T-helper 22 cell (primary cell): ENCODE data around the gene CBL.
A peak's percentile ranks its signal among the peaks of the same experiment; 100 is the strongest.

ENCODE experiments used
- DNase-seq: peaks from one replicate; pipeline ENCODE4 v3.0.0-alpha.2; 2020; ENCODE audit warnings: low read depth

The CBL gene

DNA sequence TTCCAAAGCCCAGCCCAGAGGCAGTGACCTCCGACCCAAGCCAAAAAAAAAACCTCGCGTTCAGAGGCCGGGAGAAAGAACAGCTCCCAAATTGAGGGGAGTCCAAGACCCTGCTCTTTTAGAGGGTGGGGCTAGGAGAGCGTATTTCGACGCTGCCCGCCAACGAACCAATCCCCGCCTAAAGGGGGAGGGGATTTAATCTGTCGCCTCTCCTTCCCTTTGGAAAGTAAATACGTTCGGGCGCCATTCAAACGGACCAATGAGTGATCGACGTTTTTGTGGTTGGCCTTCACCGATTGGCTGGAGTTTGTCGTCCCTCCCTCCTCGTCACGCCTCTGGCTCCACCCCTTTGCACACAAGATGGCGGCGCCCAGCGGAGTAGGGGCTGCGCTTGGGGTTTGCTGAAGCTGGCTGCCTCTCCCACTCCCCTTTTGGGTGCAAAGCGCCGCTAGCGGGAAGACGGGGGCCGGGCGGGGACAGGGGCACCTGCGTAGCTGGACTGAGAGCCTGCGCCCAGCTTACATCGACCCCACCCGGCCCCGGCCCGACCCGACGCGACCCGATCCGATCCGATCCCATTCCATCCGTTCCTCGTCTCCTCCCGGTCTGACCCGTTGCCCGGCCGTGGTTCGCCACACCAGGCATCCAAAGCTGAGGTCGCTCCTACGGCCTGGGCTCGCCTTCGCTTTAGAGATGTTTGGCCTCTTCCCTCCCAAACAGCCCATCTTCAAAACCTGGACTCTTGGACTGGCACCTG, 128.2 kb downstream of the CBL start, which contains the start of gene RNF26:
Gene RNF26, plus strand, starts transcription at position 354 of the 757 bp plus-strand sequence. CDS start 596 bp downstream, outside the sequence.
- DNase-seq: peak; percentile 89

DNA sequence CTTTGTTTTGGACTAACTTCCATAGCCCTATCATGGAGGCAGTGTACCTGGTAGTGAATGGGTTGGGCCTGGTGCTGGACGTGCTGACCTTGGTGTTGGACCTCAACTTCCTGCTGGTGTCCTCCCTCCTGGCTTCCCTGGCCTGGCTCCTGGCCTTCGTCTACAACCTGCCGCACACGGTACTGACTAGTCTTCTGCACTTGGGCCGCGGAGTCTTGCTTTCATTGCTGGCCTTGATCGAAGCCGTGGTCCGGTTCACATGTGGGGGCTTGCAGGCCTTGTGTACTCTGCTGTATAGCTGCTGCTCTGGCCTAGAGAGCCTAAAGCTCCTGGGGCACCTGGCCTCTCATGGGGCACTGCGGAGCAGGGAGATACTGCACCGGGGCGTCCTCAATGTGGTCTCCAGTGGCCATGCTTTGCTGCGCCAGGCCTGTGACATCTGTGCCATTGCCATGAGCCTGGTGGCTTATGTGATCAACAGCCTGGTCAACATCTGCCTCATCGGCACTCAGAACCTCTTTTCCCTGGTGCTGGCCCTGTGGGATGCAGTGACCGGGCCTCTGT, 129.0 kb downstream of the CBL start:
- no peak for DNase-seq

DNA sequence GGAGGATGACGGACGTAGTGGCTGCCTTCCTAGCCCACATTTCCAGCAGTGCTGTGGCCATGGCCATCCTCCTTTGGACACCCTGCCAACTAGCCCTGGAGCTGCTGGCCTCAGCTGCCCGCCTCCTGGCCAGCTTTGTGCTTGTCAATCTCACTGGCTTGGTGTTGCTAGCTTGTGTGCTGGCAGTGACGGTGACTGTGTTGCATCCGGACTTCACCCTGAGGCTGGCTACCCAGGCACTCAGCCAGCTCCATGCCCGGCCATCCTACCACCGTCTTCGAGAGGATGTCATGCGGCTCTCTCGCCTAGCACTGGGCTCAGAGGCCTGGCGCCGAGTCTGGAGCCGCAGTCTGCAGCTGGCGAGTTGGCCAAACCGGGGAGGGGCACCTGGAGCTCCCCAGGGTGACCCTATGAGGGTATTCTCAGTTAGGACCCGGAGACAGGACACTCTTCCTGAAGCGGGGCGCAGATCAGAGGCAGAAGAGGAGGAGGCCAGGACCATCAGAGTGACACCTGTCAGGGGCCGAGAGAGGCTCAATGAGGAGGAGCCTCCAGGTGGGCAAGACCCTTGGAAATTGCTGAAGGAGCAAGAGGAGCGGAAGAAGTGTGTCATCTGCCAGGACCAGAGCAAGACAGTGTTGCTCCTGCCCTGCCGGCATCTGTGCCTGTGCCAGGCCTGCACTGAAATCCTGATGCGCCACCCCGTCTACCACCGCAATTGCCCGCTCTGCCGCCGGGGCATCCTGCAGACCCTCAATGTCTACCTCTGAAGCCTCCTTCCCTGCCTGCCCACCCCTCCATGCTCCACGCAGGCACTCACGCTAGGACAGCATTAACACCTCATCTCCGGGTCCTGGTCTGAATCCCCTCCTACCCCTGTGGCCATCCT, 129.8 kb downstream of the CBL start:
- DNase-seq: no peak

DNA sequence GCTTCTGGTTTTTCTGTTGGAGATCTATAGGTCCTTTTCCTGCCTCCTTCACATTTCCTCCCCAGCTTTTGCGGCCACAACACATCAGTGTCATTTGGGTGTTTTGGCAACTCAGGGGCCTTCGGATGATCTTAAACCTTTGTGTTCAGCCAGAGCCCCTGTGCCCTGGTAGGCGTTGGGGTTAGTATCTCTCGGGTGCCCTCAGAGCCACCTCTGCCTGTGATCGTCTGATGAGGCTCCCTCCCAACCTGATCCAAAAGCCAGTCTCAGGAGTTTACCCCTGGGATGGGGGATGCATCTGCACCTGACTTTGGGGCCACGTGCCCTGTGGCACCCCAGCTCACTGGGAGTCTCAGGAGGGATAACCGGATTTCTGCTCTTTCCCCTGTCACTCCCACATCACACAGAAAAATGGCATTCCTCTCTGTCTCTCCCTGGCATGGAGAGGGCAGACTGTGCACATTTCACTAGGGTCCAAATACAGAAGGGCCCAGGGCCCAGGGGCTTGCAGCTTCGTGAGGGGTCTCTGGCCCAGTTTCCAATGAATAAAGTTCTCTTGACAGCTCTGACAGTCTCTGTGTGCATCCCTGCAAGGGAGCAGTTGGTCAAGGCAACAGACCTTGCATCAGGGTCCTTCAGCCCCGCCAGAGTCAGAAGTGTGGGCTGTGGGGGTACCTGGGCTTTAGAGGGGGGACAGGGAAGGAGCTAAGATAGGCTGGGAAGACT, 130.8 kb downstream of the CBL start:
- DNase-seq: no peak

DNA sequence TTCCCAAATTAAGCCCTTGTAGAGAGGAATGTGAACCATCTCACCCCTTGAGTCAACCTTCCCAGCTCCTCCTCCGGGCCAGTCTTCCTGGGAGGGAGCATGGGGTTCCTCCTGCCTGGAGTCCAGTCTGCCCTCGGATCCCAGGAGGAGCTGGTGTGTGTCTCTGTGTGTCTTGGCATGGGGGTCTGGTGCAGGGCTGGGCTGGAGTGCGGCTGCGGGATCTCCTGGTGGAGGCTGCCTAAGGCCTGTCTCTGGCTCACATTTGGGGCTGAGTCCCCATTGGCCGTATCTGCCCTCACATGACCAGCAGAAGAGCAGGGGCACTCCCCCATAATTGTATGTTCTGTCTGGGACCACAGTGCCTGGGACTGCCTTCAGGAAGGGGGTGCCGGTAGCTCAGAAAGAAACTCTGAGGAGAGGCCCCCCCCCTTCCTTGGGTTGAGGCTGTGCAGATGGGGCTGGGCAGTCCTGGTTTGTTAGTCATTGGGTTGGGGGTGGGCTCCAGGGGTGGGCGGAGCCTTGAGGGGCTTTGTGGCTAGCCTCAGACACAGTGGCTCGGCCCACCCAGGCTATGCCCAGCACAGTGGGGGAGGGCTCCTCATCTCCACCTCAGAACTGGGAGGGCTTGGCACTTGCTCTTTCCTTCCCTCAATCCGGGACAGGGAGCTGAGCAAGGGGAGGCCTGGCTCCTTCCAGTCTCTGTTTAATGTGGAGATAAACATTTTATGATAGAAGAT, 131.6 kb downstream of the CBL start:
- no peak for DNase-seq

DNA sequence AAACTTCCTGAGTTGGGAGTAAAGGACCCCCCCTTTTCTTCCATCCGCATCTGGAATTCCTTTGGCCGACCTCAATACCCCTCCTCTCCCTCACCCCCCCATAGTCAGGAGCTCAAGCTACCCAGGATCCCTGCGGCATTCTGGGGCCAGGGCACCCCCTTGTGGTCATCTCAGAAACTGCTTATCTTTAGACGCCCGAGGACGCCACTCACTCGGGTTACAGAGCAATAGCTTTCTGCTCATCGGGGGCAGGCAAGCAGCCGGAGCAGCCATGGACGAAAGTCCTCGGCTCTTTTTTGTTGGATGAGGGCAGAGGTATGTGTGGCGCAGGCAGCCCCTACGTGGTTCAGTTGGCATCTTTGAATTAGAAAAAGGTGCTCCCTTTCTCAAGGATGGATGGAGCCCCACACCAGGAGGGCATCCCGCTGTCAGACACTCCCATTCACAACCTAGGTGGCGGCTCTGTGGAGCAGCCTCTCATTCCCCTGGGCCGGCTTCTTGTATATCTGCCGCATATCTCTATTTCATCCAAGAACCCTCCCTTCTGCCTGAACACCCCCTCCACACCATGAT, 132.3 kb downstream of the CBL start:
- no peak for DNase-seq

DNA sequence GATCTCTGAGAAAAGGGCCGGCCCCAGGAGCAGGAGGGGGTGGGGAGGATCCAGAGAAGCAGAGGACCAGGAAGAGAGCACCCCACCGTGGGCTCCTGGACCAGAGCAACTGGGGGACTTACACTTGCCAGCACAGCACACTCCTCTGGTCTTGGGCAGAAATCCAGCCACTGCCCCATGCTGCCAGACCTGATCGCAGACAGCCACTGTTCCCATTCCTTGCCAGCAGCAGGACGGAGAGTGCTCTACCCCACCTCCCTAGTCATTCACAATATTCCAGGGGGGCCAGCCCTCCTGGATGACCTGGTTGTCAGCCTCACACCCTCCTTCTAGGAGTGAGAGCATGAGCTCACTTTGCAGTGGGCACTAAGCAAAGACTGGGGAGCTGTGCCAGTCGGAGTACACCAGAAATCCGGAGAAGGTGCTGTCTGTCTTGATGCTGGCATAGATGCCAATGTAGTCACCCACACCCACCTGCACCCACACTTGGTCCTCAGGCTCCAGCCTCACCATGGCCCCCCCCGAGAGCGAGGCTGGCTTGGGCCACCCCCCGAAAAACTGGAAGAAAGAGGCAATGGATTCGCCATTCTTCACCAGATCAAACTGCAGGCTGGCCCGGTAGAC, 132.9 kb downstream of the CBL start:
- no peak for DNase-seq

DNA sequence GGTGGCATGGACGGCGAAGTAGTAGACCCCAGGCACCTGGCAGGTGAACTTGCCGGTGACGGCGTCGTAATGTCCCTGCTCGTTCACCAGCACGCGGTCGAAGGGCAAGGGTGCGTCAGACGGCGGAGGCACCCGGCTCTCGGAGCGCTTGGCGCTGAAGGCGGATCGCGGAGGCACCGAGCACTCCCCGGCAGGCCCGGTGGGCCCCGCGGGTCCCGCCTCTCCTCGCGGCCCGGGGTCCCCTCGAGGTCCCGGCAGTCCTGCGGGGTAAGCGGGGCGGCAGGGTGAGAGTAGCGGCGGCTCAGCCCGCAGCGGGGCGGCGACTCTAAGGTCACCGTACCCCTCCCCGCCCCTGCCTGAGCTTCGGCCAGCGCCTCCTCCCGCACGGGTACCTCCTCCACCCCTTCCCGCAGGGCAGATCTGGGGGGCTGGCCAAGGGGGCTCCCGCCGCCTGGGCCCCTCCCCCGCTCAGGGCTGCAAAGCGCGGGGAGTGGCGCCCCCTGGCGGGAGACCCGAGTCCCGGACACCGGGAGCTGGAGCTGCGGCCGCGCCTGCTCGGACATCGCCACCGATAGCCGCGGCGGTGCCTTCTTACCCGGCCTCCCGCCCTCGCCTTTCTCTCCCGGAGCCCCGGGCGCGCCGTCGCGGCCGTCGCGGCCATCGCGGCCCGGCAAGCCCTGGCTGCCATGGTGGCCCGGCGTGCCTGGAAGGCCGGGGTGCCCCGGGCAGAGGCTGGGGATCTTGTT, 133.6 kb downstream of the CBL start:
- no peak for DNase-seq

DNA sequence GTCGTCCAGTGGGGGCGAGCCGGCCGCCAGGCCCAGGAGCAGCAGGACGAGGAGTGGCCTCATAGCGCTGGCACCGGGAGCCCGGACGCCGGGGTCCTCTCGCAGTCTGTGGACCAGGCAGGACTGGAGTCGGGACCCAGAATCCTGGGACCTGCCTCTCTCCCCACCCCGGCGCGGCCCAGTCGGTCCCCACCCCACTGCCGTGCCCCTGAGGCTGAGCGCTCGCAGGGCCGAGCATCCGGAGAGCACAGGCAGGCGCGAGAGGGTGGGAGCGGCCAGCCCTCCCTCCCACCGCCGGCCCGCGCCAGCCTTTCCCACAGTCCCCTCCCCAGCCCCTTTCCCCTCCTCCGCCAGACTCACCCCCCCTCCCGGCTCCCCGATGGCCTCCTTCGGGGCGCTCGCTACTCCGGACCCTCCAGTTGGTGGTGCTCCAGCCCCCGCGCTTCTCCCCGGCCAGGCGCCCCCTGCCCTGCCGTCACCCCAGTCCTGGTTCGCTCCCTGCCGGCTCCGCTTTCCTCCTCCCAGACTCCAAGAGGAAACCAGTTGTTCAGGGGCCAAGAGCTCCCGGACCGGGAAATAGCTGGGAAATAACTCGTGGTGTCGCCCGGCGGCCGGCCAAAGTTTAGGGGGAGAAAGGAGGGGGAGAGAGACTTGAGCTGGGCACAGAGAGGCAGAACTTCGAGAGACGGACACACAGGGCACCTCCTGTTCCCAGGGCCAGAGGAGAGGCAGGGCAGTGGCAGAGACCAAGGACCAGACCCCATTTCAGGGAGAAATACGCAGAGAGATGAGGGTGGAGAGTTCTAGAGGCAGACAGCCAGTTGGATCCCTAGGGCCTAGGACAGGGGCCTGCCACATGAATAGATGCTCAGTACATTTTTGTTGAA, 134.4 kb downstream of the CBL start, which contains the start of gene C1QTNF5:
Gene C1QTNF5, minus strand, starts transcription at position 549 of the 887 bp plus-strand sequence. Its CDS starts 486 bp downstream, at position 63.
- DNase-seq: no peak

DNA sequence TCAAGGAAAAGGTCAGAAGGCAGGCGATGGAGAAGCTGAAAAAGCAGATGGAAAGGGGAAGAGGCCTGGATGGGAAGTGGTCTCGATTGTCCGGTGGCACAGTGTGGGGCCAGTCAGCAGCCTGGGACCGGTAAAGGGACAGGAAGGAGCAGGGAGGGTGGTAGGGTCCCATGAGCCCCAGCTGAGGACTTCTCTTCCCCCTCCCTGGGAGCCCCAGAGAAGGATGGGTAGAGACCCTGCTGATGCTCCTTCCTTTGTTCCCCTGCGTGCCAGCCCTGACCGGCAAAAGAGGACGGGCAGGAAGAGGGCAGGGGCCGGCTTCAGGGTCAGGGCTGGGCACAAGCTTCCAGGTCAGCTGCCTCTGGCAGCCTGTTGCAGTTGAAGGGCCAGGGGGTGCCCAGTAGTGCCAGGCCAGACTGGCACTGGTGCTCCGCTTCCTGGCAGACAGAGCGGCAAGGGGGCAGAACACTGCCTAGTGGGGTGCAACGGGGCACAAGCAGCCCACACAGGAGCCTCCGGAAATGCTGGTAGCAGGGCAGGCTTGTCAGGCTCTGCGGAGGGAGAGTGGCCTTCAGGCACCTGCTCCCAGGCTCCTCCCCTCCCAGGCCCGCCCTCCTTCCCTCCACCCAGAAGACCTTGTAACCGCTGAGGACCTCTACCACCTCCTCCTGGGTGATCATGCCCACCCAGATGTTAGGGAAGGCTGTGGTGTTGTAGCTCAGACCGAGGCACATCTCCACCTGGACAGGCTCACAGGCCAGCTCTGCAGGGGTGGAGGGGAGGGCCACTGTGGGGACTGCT, 135.3 kb downstream of the CBL start:
- no peak for DNase-seq

DNA sequence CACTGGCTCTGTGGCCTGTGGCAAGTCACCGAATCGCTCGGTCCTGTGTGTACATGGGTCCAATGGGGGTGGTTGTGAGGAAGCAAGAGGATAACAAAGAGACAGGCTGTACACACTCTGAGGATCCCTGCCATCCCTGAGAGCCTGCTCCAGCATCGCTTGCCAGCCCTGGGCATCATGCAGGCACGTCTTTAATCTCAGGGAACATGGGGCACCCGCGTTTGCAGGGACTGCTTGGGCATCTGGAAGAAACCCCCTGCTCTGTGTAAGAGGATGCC, 135.8 kb downstream of the CBL start:
- no peak for DNase-seq

DNA sequence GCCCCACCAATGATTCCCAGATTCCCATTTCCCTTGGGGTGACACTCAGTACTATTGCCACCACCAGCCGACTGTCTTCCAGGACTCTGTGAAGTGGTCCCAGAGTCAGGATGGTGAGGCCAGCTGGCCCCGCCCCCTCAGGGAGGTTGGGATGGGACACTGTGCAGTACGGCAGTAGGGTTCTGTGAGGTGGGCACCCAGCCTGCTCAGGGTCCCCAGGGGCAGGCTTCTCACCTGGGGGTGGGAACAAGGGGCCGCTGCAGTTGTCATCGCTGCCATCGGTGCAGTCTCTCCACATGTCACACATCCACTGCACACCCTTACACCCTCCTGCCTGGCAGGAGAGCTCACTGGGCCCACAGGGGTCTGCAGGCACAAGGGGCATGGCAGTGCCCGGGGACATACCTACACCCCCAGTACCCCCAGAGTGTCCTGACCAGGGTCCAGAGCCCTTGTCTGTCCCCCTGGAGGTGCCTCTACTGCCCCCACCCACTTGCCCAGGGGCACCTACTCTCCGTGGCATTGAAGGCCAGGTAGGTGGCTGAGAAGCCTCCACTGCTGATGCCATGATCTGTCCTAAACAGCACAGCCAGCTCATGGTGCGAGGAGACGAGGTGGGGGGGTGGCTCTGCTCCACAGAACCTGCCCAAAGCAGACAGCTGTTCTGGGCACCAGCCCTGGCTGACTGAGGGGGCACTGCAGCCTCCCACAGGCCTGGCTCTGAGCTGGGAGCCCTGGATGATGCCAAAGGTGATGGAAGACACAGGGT, 136.4 kb downstream of the CBL start:
- DNase-seq: no peak

DNA sequence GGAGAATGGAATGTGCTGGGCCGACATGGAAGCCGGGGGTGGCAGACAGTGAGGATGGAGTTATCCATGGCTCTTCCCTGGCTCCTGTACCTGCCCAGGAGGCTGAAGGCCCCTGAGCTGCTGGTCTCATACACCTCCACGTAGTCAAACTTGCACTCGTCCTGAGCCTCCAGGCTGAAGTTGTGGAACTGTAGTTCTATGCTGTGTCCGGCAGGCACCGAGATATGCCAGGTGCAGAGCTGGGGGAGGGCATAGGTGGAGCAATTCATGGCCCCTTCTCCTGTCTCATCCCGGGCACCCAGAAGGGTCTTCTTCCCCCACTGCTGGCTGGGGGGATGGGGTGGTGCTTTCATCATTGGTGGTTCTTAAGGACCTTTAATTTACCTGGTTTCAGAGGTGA, 137.6 kb downstream of the CBL start:
- DNase-seq: no peak

DNA sequence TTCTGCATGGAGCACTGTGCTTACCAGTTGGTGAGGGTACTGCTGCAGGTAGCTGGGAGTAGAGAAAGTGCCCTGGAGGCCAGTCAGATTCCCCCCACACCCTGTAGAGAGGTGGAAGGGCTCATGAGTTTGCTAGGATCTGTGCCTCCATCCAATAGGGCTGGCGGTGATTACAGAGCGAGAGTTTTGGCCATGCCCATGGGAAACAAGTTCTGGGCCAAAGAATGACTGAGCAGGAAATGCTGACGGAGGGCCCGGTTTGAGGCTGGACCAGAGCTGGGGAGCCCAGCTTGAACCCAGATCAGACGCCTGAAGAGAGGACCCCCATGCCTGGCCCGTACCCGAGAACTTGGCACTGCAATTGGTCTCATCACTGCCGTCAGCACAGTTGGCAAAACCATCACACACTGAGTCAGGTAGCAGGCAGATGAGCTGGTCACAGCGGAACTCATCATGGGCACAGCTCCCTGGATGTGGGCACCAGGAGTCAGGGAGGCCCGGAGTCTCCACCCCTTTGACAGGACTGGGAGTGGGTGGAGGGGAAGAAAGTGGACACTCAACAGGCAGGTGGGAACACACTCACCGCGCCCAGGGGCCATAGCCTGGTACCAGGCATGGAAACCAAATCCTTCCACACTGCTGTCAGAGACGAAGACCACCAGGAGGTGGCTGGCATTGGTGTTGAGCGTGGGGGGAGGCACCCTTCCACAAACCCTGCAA, 138.3 kb downstream of the CBL start:
- no peak for DNase-seq

DNA sequence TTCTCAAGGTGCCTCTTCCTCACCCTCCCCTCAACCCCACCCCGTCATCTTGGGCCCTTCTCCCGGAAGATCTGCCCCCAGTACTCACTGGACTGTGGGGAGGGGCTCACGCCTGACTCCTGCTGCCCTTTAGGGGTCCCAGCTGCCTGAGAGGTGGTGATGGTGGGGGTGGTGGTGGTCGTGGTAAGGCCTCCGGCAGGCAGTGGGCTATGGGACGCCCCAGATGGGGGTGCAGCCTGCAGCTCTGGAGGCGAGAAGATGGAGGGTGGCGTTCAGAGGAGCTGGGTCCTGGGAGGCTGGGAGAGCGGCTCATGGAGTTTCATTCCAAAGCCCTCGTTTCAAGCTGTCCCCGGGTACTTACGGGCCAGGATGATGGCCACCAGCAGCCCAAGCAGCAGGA, 139.5 kb downstream of the CBL start:
- no peak for DNase-seq

DNA sequence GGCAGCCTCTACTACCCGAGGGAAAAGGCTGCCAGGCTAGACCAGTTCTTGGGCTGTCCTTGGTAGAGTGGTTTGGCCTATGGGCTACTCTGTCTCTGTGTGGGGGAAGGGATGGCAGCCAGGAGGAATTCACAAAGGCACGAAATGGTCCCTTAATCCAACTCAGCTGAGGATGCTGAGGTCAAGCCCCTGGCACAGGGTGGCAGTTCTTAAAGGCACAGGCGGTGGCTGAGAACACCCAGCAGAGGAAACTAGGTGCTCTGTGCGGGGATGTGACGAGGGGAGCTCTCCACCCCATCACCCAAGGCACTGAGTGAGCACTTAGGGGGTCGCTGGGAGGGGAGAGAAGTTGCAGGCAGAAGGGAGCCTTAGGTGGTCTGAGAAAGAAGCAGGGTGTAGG, 140.5 kb downstream of the CBL start, which contains the start of gene MFRP:
Gene MFRP, minus strand, starts transcription at position 101 of the 400 bp plus-strand sequence. CDS start 192 bp downstream, outside the sequence.
- DNase-seq: no peak

DNA sequence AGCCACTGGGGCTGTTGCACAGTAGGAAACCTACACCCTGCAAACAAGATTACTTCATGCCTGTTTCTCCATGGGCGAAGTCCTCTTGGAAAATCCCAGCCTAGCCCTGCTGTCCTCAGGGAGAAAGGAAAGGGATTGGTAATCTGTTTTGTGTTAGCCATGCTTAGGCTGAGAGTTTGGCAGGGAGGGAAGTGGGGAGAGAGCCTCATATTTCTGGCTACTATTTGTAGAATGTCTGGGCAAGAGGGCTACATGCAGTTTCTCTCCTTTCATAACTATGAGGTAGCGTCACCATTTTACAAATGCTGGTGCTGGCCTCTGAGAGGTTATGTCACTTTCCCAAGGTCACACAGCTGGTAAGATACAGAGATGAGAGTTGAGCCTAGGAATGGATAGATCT, 141.1 kb downstream of the CBL start:
- DNase-seq: no peak
